ENCODE results near the gene ZNF276. TPM values are rescaled to one million over a fixed set of nuclear protein-coding genes. Genes with fewer than 3 reads are reported as not detected.

Gene ZNF276
- total RNA-seq, 2 donors from 2014 or later, result 36.0 to 72.1 TPM

DNA sequence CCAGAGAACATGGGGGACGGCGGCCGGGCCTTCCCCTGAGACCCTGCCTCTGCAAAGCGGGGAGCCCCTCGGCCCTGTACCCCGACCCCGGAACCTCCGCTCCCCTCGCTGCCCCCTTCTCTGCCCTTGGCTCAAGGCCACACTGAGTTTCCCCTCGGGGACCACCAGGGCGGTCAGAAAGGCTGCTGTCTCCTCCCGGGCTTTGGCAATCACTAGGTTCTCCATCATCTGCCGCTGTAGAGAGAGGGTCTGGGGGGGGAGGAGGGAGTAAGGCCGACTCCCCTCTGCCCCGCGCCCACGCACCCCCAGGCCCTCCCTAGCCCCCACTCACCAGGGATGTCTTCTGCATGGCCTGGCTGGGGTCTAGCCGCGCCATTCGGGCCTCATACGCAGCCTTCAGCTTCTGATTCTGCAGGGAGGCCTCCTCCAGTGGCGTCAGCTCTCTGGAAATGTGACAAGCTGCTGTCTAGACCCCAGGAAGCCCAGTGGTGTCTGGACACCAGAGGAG is 9.0 kb upstream of the ZNF276 start:
- no peak for ATAC-seq
- DNase-seq (ENCODE audit: low spot score), result no peak
- Mint-ChIP-seq H3K9me3 (no peaks in the 10 kb centered on the region), H3K4me1 (ENCODE audit: low read depth in 2 of 2) (peaks cover 0 to 1% of the 10 kb centered on the region in 2 donors), H3K4me3 (peak overlapping the region; percentile 38), H3K36me3 (no peaks in the 10 kb centered on the region), H3K27ac (no peak overlapping the region), H3K27me3 (no peaks in the 10 kb centered on the region)

DNA sequence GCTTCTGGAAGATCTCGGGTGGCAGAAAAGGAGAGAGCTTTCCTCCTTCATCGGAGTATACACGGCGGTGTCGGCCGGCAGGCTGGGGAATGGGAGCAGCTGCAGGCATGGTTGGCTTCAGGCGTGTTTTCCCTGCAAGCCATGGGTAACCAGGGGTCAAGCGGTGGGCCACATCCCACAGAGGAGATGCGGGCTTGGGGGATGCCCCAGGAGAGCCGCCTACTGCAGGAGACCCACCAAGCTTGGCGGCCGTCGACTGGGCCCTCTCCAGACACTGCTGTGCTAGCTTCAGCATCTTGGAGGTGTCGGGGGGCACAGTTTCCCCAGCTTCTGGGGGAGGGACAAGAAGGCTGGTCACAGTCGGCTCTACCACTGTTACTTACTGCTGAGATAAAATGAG is 4.8 kb upstream of the ZNF276 start:
- no peaks in the 10 kb centered on the region for H3K36me3 Mint-ChIP-seq
- no peak for ATAC-seq
- H3K4me1 Mint-ChIP-seq (ENCODE audit: low read depth in 2 of 2), result peaks cover 22 to 25% of the 10 kb centered on the region in 2 donors
- no peaks in the 10 kb centered on the region for H3K27me3 Mint-ChIP-seq
- no peaks in the 10 kb centered on the region for H3K9me3 Mint-ChIP-seq
- no peak for DNase-seq (ENCODE audit: low spot score)
- no peak overlapping the region for H3K27ac Mint-ChIP-seq
- no peak overlapping the region for H3K4me3 Mint-ChIP-seq

DNA sequence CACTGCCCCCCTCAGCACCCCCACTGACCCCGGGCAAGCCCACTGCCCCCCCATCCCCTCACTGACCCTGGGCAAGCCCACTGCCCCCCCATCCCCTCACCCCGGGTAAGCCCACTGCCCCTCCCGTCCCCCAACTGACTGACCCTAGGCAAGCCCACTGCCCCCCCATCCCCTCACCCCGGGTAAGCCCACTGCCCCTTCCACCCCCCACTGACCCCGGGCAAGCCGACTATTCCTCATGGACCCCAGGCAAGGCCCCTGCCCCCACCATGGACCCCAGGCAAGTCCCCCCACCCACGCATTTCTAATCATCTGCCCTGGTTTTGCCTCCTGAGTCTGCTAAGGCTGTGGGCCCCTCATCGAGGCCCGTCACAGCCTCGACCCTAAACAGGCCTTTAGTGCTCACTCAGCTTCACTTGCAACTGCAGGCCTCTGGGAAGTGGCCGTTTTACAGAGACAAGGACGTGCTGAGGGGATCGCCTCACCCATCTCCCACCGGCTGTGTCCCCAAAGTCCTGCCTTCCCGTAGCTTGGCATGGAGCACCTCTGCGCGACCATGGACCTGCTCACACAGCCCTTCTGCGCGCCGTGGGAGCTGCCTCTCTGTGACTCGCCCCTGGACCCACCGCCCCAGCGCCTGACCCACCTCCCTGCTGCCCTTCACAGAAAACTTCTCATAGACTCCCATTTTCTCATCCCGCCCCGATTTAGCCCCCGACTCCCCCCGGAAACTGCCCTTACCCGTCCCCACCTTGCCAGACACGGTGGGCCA is 4.2 kb upstream of the ZNF276 start:
- no peak overlapping the region for H3K27ac Mint-ChIP-seq
- no peak overlapping the region for H3K4me3 Mint-ChIP-seq
- no peaks in the 10 kb centered on the region for H3K9me3 Mint-ChIP-seq
- DNase-seq (ENCODE audit: low spot score), result no peak
- no peaks in the 10 kb centered on the region for H3K27me3 Mint-ChIP-seq
- H3K36me3 Mint-ChIP-seq, result no peaks in the 10 kb centered on the region
- H3K4me1 Mint-ChIP-seq (ENCODE audit: low read depth in 2 of 2), result peaks cover 22 to 25% of the 10 kb centered on the region in 2 donors
- no peak for ATAC-seq

DNA sequence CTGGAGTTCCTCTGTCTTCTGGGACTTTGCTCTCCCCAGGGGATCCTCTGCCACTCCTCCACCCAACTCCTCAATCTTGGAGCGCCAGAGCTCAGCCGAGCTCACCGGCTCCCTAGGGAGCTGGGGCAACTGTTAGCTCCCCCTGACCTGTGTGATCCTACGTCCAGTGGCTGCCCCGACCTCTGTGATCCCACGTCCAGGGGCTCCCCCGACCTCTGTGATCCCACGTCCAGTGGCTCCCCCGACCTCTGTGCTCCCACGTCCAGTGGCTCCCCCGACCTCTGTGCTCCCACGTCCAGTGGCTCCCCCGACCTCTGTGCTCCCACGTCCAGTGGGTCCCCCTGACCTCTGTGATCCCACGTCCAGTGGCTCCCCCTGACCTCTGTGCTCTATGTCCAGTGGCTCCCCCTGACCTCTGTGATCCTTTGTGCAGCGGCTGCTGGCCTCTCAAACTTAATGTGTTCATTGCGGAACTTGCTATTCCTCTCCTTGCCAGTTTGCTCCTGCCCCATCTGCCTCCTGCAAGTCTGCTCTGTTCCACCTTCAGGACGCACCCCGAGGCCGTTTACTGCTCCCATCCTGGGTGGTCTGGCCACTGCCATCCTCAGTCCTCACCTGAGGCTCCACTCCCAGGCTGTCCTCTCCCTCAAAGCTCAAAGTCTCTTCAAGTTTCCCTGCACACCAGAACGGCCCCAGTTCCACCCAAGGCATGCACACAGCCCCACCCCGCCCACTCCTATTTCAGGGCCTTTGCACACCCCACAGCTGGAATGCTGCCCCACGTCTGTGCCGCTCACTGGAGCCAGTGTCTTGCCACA is 3.4 kb upstream of the ZNF276 start:
- Mint-ChIP-seq H3K4me1 (ENCODE audit: low read depth in 2 of 2) (peaks cover 28 to 31% of the 10 kb centered on the region in 2 donors), H3K4me3 (no peak overlapping the region), H3K9me3 (no peaks in the 10 kb centered on the region), H3K27me3 (no peaks in the 10 kb centered on the region), H3K36me3 (no peaks in the 10 kb centered on the region), H3K27ac (peak overlapping the region; percentile 89 to 96)
- ATAC-seq (no peak), DNase-seq (ENCODE audit: low spot score) (no peak)

DNA sequence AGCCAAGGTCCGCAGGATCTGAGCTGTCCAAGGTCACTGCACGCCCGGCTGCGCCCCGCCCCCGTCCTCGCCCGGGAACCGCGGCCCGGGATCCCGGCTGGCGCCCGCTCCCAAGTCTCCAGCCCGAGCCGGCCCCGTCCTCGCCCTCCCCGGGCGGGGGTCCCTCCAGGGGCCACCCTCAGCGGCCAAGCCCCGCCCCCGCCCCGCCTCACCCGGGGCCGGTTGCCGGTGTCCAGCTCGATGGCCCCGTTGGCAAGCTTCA is 855 bp upstream of the ZNF276 start:
- H3K9me3 Mint-ChIP-seq, result no peaks in the 10 kb centered on the region
- ATAC-seq (peak in 1 of 2 donors; percentile 0), DNase-seq (ENCODE audit: low spot score) (no peak)
- no peaks in the 10 kb centered on the region for H3K27me3 Mint-ChIP-seq
- no peaks in the 10 kb centered on the region for H3K36me3 Mint-ChIP-seq
- H3K4me1 Mint-ChIP-seq (ENCODE audit: low read depth in 2 of 2), result peaks cover 45 to 46% of the 10 kb centered on the region in 2 donors
- H3K4me3 Mint-ChIP-seq, result peak overlapping the region; percentile 79
- H3K27ac Mint-ChIP-seq, result peak overlapping the region; percentile 89 to 96

DNA sequence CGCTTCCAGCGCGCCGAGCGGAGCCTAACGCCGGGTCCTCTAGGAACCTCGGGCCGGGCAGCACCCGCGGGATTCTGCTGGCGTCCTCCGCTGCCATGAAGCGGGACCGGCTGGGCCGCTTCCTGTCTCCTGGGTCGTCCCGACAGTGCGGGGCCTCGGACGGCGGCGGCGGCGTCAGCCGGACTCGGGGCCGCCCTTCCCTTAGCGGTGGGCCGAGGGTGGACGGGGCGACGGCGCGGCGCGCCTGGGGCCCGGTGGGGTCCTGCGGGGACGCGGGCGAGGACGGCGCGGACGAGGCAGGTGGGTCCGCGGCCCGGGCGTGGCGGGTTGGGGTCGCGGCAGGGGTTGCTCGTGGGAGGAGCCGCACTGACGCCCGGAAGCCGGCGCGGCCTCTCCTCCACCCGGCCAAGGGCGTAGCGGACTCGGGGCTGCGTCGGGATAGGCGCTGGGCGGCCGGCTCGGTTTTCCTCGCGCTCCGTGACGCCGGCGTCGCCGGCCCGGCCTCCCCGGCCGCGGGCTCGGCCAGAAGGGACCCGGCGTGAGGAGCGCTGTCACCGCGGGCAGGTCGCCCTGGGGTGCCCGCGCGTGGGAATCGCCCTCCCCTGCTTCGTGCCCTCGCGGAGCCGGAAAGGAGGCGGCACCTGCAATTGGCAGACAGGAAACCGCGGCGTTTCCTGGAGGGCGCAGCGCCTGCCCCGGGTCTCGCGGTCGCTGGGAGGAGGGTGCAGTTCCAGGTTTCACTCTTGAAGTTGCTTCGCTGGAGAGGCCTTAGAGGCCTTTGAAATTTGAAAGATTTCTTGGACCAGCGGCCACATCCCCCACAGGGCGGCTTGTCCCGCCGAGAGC is 432 bp downstream of the ZNF276 start:
- DNase-seq (ENCODE audit: low spot score) (peak; percentile 87), ATAC-seq (peak; percentile 55 to 59)
- Mint-ChIP-seq H3K4me3 (peak overlapping the region; percentile 97), H3K27ac (peak overlapping the region in 1 of 2 donors; percentile 95), H3K27me3 (no peaks in the 10 kb centered on the region), H3K36me3 (no peaks in the 10 kb centered on the region), H3K9me3 (no peaks in the 10 kb centered on the region), H3K4me1 (ENCODE audit: low read depth in 2 of 2) (peaks cover 45 to 46% of the 10 kb centered on the region in 2 donors)

DNA sequence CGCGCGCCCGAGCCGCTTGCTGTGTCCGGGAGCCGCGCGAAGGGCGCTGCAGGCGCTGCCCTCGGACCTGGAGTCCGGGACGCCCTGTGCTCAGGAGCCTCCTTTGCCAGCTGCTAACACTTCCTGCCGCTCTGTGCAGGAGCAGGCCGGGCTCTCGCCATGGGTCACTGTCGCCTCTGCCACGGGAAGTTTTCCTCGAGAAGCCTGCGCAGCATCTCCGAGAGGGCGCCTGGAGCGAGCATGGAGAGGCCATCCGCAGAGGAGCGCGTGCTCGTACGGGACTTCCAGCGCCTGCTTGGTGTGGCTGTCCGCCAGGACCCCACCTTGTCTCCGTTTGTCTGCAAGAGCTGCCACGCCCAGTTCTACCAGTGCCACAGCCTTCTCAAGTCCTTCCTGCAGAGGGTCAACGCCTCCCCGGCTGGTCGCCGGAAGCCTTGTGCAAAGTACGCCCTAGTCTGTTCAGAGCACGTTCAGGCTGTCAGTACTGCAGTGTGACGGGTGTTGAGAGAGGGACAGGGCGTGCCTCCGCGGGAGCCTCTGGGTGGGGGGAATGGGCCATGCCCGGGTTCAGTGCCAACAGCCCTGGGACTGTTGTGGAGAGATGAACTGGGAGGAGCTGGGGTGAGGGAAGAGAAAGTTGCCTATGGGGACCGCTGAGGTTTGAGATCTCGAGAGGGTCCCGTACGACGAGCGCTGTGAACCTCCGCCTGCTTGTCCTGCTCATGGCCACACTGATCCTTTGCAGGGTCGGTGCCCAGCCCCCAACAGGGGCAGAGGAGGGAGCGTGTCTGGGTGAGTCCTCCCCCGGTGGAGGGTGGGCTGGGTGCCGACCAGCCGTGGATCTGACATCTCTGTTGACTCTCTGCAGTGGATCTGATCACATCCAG is 1.3 kb downstream of the ZNF276 start:
- H3K36me3 Mint-ChIP-seq, result no peaks in the 10 kb centered on the region
- H3K27me3 Mint-ChIP-seq, result no peaks in the 10 kb centered on the region
- peak; percentile 54 to 61 for ATAC-seq
- H3K27ac Mint-ChIP-seq, result peak overlapping the region; percentile 92 to 95
- peak; percentile 85 for DNase-seq (ENCODE audit: low spot score)
- peak overlapping the region; percentile 97 for H3K4me3 Mint-ChIP-seq
- H3K4me1 Mint-ChIP-seq (ENCODE audit: low read depth in 2 of 2), result peaks cover 46 to 48% of the 10 kb centered on the region in 2 donors
- H3K9me3 Mint-ChIP-seq, result no peaks in the 10 kb centered on the region

DNA sequence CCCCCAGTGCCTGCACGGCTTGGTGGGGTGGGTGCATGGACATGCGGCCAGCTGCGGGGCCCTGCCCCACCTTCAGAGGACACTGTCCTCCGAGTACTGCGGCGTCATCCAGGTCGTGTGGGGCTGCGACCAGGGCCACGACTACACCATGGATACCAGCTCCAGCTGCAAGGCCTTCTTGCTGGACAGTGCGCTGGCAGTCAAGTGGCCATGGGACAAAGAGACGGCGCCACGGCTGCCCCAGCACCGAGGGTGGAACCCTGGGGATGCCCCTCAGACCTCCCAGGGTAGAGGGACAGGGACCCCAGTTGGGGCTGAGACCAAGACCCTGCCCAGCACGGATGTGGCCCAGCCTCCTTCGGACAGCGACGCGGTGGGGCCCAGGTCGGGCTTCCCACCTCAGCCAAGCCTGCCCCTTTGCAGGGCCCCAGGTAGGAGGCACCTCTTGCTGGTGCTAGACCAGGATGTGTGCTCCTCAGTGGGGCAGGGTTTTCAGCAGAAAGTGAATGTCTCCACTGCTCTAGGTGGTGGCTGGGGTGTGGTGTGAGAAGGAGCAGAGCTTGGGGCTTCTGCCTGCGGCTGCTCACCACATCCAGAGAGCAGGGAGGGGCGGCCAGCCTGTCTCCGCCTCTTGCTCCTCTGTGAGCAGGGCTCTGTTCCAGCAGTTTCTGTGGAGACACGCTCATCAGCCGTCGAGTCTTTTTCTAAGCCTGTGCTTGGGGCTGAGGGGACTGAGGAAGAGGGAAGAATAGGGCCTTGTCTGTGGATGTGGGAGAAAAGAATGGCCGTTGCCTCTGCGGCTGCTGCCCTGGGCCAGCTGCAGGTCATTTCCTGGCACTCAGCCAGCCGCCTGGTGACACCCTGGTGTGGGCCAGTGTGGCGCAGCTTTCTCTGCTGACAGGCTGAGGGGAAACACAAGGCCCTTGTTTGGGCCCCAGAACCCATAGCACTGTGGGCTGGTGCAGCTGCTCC is 2.2 kb downstream of the ZNF276 start:
- Mint-ChIP-seq H3K4me3 (peak overlapping the region; percentile 97), H3K36me3 (no peaks in the 10 kb centered on the region), H3K27ac (peak overlapping the region; percentile 92 to 95), H3K27me3 (no peaks in the 10 kb centered on the region), H3K9me3 (no peaks in the 10 kb centered on the region), H3K4me1 (ENCODE audit: low read depth in 2 of 2) (peaks cover 42 to 46% of the 10 kb centered on the region in 2 donors)
- DNase-seq (ENCODE audit: low spot score), result peak; percentile 87
- ATAC-seq, result peak; percentile 67 to 70

DNA sequence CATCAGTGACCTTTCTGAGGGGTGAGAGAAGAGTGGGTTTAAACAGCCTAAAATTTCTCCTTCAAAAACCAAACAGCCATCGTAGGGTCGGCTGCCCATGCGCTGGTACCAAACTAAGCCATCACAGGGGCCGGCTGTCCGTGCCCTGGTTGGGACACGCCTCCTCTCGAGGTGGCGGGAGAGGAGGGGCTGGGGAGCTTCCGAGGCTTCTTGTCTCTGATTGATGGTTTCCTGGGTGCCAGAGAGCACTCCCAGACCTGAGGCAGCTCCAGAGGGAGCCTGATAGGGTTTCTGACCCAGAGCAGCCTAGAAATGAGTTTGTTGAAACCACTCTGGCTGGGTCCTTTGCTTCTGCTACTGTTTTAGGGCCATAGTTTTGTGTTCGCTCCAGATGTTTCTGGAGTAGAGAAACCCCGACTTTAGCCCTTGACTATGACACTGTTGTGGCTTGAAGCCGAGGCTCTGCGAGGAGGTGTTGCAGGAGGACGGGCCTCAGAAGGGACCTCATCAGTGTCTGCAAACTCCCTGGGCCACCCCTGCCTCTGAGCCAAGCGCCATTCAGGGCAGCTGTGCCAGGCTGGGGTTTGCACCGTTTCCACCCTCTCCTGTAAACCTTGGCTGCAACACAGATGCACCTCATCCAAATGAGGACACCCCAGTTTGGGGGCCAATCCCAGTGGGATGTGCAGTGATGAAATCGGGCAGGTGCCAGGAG is 6.2 kb downstream of the ZNF276 start:
- Mint-ChIP-seq H3K4me3 (peak overlapping the region; percentile 41), H3K27ac (peak overlapping the region; percentile 47 to 86), H3K27me3 (no peaks in the 10 kb centered on the region), H3K36me3 (peaks cover 10% of the 10 kb centered on the region), H3K9me3 (no peaks in the 10 kb centered on the region), H3K4me1 (ENCODE audit: low read depth in 2 of 2) (peaks cover 30 to 42% of the 10 kb centered on the region in 2 donors)
- ATAC-seq (no peak), DNase-seq (ENCODE audit: low spot score) (no peak)

DNA sequence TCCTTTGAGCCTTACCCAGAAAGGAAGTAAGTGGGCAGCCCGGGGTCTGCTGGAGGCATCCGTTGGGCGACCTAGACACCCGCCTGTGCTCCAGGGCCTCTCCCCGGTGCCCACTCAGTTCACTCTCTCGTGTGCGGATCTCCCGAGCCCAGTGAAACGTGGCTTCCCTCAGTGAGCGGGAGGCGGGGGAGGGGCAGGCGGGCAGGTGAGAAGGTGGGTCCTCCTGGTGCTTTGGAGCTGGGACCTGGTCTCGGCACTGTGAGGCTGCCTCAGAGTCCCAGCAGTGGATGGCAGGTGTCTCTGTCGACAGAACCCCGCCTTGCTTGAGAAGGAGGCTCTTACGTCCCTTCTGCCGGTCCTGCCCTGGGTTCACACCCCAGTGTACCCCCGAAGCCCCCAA is 8.0 kb downstream of the ZNF276 start:
- ATAC-seq, result no peak
- Mint-ChIP-seq H3K27ac (peak overlapping the region in 1 of 2 donors; percentile 75), H3K36me3 (peaks cover 10% of the 10 kb centered on the region), H3K4me1 (ENCODE audit: low read depth in 2 of 2) (peaks cover 14 to 33% of the 10 kb centered on the region in 2 donors), H3K27me3 (no peaks in the 10 kb centered on the region), H3K9me3 (no peaks in the 10 kb centered on the region), H3K4me3 (no peak overlapping the region)
- DNase-seq (ENCODE audit: low spot score), result no peak

DNA sequence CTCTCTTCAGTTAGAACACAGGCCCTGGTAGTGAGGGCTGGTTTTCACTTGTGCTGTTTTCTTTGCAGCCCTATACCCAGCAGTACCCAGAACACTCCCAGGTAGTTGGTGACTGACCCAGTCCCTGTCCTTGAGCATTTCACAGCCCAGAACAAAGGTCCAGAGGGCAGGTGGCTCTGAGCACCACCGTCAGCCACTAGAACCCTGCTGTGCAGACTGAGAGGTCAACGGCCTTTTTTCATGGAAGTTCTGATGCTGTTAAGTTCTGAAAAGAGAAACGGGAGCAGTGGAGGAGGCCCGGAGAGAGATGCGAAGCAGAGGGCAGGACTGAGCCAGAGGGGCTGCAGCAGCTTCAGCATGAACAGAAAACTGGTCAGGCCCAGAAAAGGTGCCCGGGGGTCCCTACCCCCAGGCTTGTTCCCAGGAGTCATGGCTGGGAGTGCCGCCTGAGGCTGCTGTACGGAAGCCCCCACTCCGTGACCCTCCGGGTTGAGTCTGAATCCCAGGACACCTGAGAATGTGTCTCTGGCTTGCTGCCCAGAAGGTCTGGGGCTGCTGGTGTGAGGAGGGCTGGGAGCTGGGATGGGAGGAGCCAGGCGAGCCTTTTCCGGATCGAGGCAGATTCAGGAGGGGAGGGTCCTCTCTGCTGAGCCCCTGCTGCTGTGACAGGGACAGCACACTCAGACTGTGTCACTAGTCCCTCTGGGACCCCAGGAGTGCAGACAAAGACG is 8.7 kb downstream of the ZNF276 start:
- Mint-ChIP-seq H3K4me3 (no peak overlapping the region), H3K4me1 (ENCODE audit: low read depth in 2 of 2) (peaks cover 9 to 32% of the 10 kb centered on the region in 2 donors), H3K36me3 (peaks cover 10% of the 10 kb centered on the region), H3K27ac (peak overlapping the region in 1 of 2 donors; percentile 57), H3K9me3 (no peaks in the 10 kb centered on the region), H3K27me3 (no peaks in the 10 kb centered on the region)
- ATAC-seq (no peak), DNase-seq (ENCODE audit: low spot score) (no peak)
